B cell (primary cell): ENCODE results near the gene LRRTM1. TPM values are rescaled to one million over a fixed set of nuclear protein-coding genes. Genes with fewer than 3 reads are reported as not detected.

Experiments used
- ATAC-seq: fragments of 200-7000 bp; cut with Tn5 transposase; one replicate; pipeline ENCODE4 v1.10.0; 2021; ENCODE audit warnings: low read depth, mild to moderate bottlenecking, moderate number of reproducible peaks, moderate library complexity
- CTCF ChIA-PET: fragments of 350-600 bp; sonication (Branson Sonifier 250); formaldehyde crosslinking; loops from one replicate; lab custom pipeline; 2021; ENCODE audit warnings: antibody characterized with exemption, inconsistent platforms; lab: Charles Lee
- POLR2A ChIA-PET: fragments of 350-600 bp; sonication (Branson Sonifier 250); formaldehyde crosslinking; loops from one replicate; lab custom pipeline; 2021; ENCODE audit warnings: antibody characterized with exemption; lab: Charles Lee
- DNase-seq: peaks from one replicate; pipeline ENCODE4 v3.0.0; 2013
- H2AFZ ChIP-seq: 2 replicates; pipeline ENCODE4 v1.6.1; 2012; ENCODE audit warnings: mild to moderate bottlenecking, low read depth, low read length; ENCODE audit not compliant: insufficient read depth, poor library complexity, severe bottlenecking
- H3K27ac ChIP-seq, 2 donors: 1 replicate in 1 of 2; 2 replicates in 1 of 2; pipeline ENCODE4 v1.5.1; 2012 to 2013; ENCODE audit warnings: low read length in 2 of 2, mild to moderate bottlenecking in 2 of 2, moderate library complexity in 1 of 2
- H3K27me3 ChIP-seq, 4 experiments: fragments of 200-600 bp in 1 of 4; sonication (generic) in 1 of 4; replicated peaks in 1 of 4; 1 replicate in 2 of 4; 2 replicates in 2 of 4; pipeline versions ENCODE4 v1.6.1 to v1.7.0; 2013 to 2016; ENCODE audit warnings: low read length in 3 of 4, mild to moderate bottlenecking in 2 of 4, mixed read lengths in 1 of 4, moderate library complexity in 1 of 4; ENCODE audit not compliant: insufficient read depth in 4 of 4, control insufficient read depth in 3 of 4; ENCODE audit errors: control extremely low read depth in 1 of 4
- H3K36me3 ChIP-seq, 2 experiments: replicated peaks in 1 of 2; 1 replicate in 1 of 2; 2 replicates in 1 of 2; pipeline versions ENCODE4 v1.6.1 to v1.7.1; 2013; ENCODE audit warnings: low read length in 1 of 2; ENCODE audit not compliant: insufficient read depth in 2 of 2, control insufficient read depth in 1 of 2; ENCODE audit errors: control extremely low read depth in 1 of 2, extremely low read depth in 1 of 2
- H3K4me1 ChIP-seq, 2 donors: fragments of 200-600 bp in 1 of 2; sonication (generic) in 1 of 2; 1 replicate in 1 of 2; 2 replicates in 1 of 2; pipeline versions ENCODE4 v1.5.1 to v1.6.1; 2013 to 2017; ENCODE audit warnings: low read length in 2 of 2; ENCODE audit not compliant: control insufficient read depth in 2 of 2, insufficient read depth in 2 of 2
- H3K4me2 ChIP-seq: replicated peaks from 2 replicates; pipeline ENCODE3; 2012; ENCODE audit warnings: mild to moderate bottlenecking, low read depth, low read length; ENCODE audit not compliant: poor library complexity, severe bottlenecking
- H3K4me3 ChIP-seq, 5 experiments: fragments of 200-600 bp in 1 of 5; sonication (generic) in 1 of 5; 1 replicate in 3 of 5; 2 replicates in 2 of 5; pipeline versions ENCODE4 v1.5.1 to v1.7.0; 2011 to 2016; ENCODE audit warnings: low read length in 4 of 5, mild to moderate bottlenecking in 4 of 5, low read depth in 2 of 5, control low read depth in 1 of 5, moderate library complexity in 1 of 5; ENCODE audit not compliant: insufficient read depth in 1 of 5; ENCODE audit errors: control extremely low read depth in 1 of 5, extremely low read depth in 1 of 5
- H3K79me2 ChIP-seq: fragments of 200-600 bp; sonication (generic); one replicate; pipeline ENCODE4 v1.6.0; 2016; ENCODE audit warnings: low read length; ENCODE audit not compliant: control insufficient read depth, insufficient read depth
- H3K9ac ChIP-seq: fragments of 200-600 bp; sonication (generic); 2 replicates; pipeline ENCODE4 v1.6.1; 2017; ENCODE audit warnings: mild to moderate bottlenecking, low read length, moderate library complexity
- H3K9me3 ChIP-seq, 3 donors: one replicate each; pipeline versions ENCODE4 v1.6.1 to v1.7.1; 2013; ENCODE audit warnings: low read length in 2 of 3; ENCODE audit not compliant: control insufficient read depth in 2 of 3, insufficient read depth in 1 of 3; ENCODE audit errors: control extremely low read depth in 1 of 3
- H4K20me1 ChIP-seq: 2 replicates; pipeline ENCODE4 v1.6.0; 2012; ENCODE audit warnings: mild to moderate bottlenecking, low read length; ENCODE audit not compliant: insufficient read depth, control insufficient read depth, poor library complexity, severe bottlenecking
- H3K27ac Mint-ChIP-seq: one replicate; pipeline ENCODE4 v1.8.0; 2021; ENCODE audit warnings: mixed read lengths
- H3K27me3 Mint-ChIP-seq: one replicate; pipeline ENCODE4 v1.8.0; 2021; ENCODE audit warnings: mixed read lengths
- H3K4me1 Mint-ChIP-seq: one replicate; pipeline ENCODE4 v1.8.0; 2021; ENCODE audit warnings: mixed read lengths
- H3K4me3 Mint-ChIP-seq: one replicate; pipeline ENCODE4 v1.8.0; 2021; ENCODE audit warnings: mixed read lengths
- H3K9me3 Mint-ChIP-seq: one replicate; pipeline ENCODE4 v1.8.0; 2022; ENCODE audit warnings: mixed read lengths; ENCODE audit not compliant: insufficient read depth
- CTCF ChIP-seq: fragments of 200-600 bp; IDR thresholded peaks from one replicate; pipeline ENCODE4 v1.8.0; 2022; ENCODE audit warnings: antibody characterized with exemption, mild to moderate bottlenecking
- EZH2 ChIP-seq: IDR thresholded peaks from 2 replicates; pipeline ENCODE4 v1.6.1; 2012; ENCODE audit warnings: borderline replicate concordance, low read depth, mild to moderate bottlenecking, moderate library complexity, low read length; ENCODE audit not compliant: insufficient read depth, poor library complexity, severe bottlenecking
- WGBS: methylation state at CpG from one replicate; pipeline ENCODE4 v1.1.5; 2013; ENCODE audit warnings: missing lambda C conversion rate; ENCODE audit not compliant: insufficient coverage; 5-methylcytosine and 5-hydroxymethylcytosine counted together
- intact Hi-C: fragments of 100-400 bp; cut with micrococcal nuclease; formaldehyde crosslinking; loops from one replicate; pipeline ENCODE4 v1.10.0; 2022
- polyA plus RNA-seq: library from polyadenylated mRNA; depleted of rRNA; stranded (reverse); fragments of >200 nt; gene quantifications from 2 replicates; pipeline ENCODE4 v1.2.3, GENCODE V29; 2012
- total RNA-seq, 2 donors: library from RNA; stranded (reverse); fragments of 120-200 nt in 1 of 2; gene quantifications; 1 replicate in 1 of 2; 2 replicates in 1 of 2; pipeline versions ENCODE4 v1.2.3 to v1.2.4, GENCODE V29; 2013 to 2022

The LRRTM1 gene
- total and polyA plus RNA-seq, 2 donors (not counting 1 experiment from before 2014, with no cell fraction given): not detected

- H2AFZ ChIP-seq: no peak overlapping the region
- no peaks in the 10 kb centered on the region for H3K27me3 ChIP-seq
- no peak overlapping the region for H3K27ac ChIP-seq
- Mint-ChIP-seq H3K4me3 (no peak overlapping the region), H3K27ac (no peak overlapping the region), H3K4me1 (no peaks in the 10 kb centered on the region), H3K27me3 (no peaks in the 10 kb centered on the region), H3K9me3 (peaks cover 2% of the 10 kb centered on the region)
- H4K20me1 ChIP-seq: no peaks in the 10 kb centered on the region
- H3K36me3 ChIP-seq: no peaks in the 10 kb centered on the region
- TF ChIP-seq EZH2 (no peak), CTCF (no peak)
- CTCF ChIA-PET: no interaction called here
- POLR2A ChIA-PET: no interaction called here
- no peak overlapping the region for H3K4me2 ChIP-seq
- DNase-seq (no peak), ATAC-seq (no peak)
- H3K4me1 ChIP-seq: no peaks in the 10 kb centered on the region
- no peak overlapping the region for H3K4me3 ChIP-seq
- no peaks in the 10 kb centered on the region for H3K79me2 ChIP-seq
- intact Hi-C loops: no loop called here
- no peak overlapping the region for H3K9ac ChIP-seq
- 60% methylated on average over 1 of the region's 3 CpGs for WGBS
- peaks cover 0 to 3% (median 1%) of the 10 kb centered on the region in 3 donors for H3K9me3 ChIP-seq
These were observed 46.7 kb upstream of the LRRTM1 start for GRCh38 chr2:80351231-80351630.

GRCh38 chr2:80348953-80349352 lies 44.4 kb upstream of the LRRTM1 start:
- no peak overlapping the region for H3K27ac Mint-ChIP-seq
- Histone ChIP-seq H3K36me3 (no peaks in the 10 kb centered on the region), H2AFZ (no peak overlapping the region), H3K4me2 (no peak overlapping the region), H4K20me1 (no peaks in the 10 kb centered on the region), H3K9ac (no peak overlapping the region), H3K4me1 (no peaks in the 10 kb centered on the region), H3K4me3 (no peak overlapping the region), H3K9me3 (peaks cover 0 to 3% (median 2%) of the 10 kb centered on the region in 3 donors), H3K79me2 (no peaks in the 10 kb centered on the region), H3K27ac (no peak overlapping the region), H3K27me3 (no peaks in the 10 kb centered on the region)
- TF ChIP-seq CTCF: no peak
- TF ChIP-seq EZH2: no peak
- H3K9me3 Mint-ChIP-seq: peaks cover 5% of the 10 kb centered on the region
- ATAC-seq (no peak), DNase-seq (no peak)
- H3K27me3 Mint-ChIP-seq: no peaks in the 10 kb centered on the region
- ChIA-PET CTCF (no interaction called here), POLR2A (no interaction called here)
- no peak overlapping the region for H3K4me3 Mint-ChIP-seq
- intact Hi-C loops: no loop called here
- no peaks in the 10 kb centered on the region for H3K4me1 Mint-ChIP-seq
